Measurements from ENCODE around the gene NCEH1. TPM values are rescaled to one million over a fixed set of nuclear protein-coding genes. Genes with fewer than 3 reads are reported as not detected.

NCEH1 gene
- total RNA-seq, 1 donor: 21.1 TPM

DNA sequence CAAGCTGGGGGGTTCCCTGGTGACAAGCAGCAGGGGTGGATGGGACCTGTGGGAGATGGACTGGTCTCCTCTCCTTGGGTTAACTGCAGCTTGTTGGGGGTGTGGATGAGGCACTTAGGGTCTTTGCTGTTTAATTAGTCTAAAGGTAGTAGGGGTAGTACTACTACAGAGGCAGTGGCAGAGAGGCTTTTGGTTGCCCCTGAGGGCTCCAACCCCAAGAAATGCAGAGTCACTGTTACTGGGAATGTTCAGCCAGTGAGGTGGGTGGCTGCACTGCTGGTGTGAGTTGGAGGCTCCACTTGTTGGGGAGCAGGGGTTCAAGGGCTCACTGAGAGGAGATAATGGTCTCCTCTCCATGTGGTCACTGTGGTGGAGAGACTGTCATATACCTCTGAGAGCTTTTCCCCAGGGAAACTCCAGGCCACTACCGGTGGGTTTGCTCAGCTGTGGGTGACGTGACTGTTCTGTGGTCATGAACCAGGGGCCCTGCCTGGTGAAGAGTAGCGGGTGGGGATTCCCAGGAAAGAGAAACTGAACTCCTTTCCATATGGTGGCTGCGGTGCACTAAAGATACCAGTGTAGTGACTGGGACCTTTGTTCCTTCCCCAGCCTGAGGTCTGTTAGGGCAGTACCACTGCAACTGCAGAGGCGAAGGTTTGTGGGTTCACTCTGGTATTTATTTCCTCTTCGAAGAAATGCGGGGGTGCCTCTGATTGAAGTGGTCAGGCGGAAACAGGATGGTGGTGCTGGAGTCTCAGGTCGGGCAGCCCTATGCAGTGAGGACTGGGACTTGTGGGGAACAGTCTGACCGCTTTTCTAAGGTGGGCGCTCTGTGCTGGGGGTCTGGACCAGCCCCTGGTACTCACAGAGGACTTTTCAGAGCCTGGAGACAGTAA lies 118.7 kb downstream of the NCEH1 start:
- DNase-seq (ENCODE audit: low read depth): no peak
- no peak overlapping the region for H3K4me3 ChIP-seq (ENCODE audit: low read depth, low read length)
- TF ChIP-seq, protein P1, sequence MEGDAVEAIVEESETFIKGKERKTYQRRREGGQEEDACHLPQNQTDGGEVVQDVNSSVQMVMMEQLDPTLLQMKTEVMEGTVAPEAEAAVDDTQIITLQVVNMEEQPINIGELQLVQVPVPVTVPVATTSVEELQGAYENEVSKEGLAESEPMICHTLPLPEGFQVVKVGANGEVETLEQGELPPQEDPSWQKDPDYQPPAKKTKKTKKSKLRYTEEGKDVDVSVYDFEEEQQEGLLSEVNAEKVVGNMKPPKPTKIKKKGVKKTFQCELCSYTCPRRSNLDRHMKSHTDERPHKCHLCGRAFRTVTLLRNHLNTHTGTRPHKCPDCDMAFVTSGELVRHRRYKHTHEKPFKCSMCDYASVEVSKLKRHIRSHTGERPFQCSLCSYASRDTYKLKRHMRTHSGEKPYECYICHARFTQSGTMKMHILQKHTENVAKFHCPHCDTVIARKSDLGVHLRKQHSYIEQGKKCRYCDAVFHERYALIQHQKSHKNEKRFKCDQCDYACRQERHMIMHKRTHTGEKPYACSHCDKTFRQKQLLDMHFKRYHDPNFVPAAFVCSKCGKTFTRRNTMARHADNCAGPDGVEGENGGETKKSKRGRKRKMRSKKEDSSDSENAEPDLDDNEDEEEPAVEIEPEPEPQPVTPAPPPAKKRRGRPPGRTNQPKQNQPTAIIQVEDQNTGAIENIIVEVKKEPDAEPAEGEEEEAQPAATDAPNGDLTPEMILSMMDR (IDR thresholded peaks at IDR 0.05; ENCODE audit: insufficient read depth, low read length): no peak

DNA sequence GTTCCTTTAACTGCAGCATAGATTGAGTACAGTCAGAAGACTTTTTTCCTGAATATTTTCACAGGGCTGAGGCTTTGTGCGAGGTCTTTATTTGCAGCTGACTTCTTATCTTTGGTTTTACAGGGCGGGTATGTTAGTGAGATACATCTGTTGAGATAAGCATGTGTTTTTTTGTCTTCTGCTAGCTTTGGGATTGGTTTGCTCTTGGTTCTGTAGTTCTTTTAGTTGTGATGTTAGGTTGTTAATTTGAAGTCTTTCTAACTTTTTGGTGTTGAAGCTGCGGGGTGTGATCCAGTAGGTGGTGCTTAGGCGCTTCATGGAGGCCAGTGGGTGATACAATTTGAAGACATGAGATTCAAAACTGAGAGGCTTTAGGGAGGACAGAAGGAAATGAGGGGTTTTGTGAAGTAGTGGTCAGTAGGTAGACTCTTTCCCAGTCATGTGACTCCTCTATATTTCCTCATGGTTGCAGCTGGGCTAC lies 119.7 kb downstream of the NCEH1 start:
- peak; percentile 32 for DNase-seq (ENCODE audit: low read depth)
- TF ChIP-seq, protein P1 (IDR thresholded peaks at IDR 0.05; ENCODE audit: insufficient read depth, low read length): no peak
- no peak overlapping the region for H3K4me3 ChIP-seq (ENCODE audit: low read depth, low read length)

DNA sequence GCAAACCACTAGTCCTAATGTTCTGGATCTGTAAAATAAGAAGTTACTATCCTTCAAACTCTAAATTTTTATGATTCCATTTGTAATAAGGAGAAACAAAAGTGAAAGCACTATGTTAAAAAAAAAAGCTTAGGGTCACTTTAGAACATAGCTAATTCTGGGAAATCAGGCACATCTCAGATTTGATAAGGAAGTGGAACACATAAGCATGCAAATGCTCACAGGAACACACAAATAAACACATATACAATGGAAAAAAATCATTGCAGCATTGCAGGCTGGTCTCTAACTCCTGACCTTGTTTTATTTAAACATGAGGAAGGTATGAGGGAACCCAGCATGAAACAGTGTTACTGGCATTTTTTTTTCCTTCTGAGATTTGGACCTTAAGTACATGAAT lies 124.4 kb downstream of the NCEH1 start:
- DNase-seq (ENCODE audit: low read depth): peak; percentile 45
- H3K4me3 ChIP-seq (ENCODE audit: low read depth, low read length): no peak overlapping the region
- TF ChIP-seq, protein P1 (IDR thresholded peaks at IDR 0.05; ENCODE audit: insufficient read depth, low read length): no peak

DNA sequence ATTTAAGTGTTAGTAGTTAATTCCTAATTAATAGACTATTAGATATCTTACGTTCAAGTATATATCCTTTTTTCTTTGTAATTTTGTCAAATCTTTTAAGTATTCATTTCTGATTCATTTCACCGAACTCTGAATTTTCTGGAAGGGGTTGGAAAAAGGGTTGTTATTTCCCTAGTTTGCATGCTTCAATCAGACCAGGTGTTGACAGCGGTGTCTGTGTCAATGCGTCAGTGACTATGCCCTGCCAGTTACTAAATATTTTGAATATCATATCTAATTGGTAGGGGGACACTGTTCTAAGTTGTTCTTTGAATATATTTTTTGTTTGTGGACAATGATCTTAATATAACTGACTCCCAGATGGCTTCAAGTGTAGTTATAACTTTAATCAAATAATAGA lies 124.9 kb downstream of the NCEH1 start:
- H3K4me3 ChIP-seq (ENCODE audit: low read depth, low read length): no peak overlapping the region
- TF ChIP-seq, protein P1 (IDR thresholded peaks at IDR 0.05; ENCODE audit: insufficient read depth, low read length): no peak
- DNase-seq (ENCODE audit: low read depth): no peak

DNA sequence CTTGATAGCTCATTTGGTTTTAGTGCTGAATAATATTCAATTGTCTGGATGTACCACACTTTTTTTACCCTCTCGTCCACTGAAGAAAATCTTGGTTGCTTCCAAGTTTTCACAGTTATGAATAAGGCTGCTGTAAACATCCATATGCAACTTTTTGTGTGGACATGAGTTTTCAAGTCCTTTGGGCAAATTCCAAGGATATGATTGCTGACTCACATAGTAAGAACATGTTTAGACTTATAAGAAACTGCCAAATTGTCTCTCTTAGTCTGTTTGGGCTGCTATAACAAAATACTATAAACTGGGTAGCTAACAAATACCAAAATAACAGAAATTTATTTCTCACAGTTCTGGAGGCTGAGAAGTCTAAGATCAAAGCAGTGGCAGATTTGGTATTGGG lies 128.2 kb downstream of the NCEH1 start:
- TF ChIP-seq, protein P1 (IDR thresholded peaks at IDR 0.05; ENCODE audit: insufficient read depth, low read length): no peak
- DNase-seq (ENCODE audit: low read depth): peak; percentile 64
- H3K4me3 ChIP-seq (ENCODE audit: low read depth, low read length): no peak overlapping the region

DNA sequence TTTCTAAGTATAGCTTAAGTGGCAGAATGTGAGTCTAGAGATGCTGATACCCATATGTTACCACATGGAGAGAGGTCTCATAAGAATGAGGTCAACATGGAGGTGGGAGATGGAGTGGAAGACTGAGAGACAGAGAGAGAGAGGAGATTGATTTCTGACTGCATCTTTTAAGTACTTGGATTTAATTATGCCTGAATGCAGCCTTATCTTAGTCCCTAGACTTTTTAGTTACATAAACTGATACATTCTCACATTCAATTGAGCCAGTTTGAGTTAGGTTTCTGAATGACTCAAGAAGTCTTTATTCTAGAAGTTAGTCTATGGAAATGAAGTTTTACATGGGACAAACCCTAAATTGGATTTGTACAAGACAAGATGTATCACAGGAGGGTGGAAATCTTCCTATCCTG lies 129.1 kb downstream of the NCEH1 start:
- H3K4me3 ChIP-seq (ENCODE audit: low read depth, low read length): no peak overlapping the region
- DNase-seq (ENCODE audit: low read depth): no peak
- TF ChIP-seq, protein P1 (IDR thresholded peaks at IDR 0.05; ENCODE audit: insufficient read depth, low read length): no peak
